BE2C (cell line): Measurements from ENCODE around the gene NEBL.

ENCODE experiments used
- DNase-seq: peaks from one replicate; pipeline ENCODE4 v3.0.0-alpha.2; 2020
- H3K27me3 ChIP-seq: fragments of 250-450 bp; sonication (Bioruptor Pico); 2 replicates; pipeline ENCODE4 v1.5.1; 2020; ENCODE audit warnings: mild to moderate bottlenecking
- H3K36me3 ChIP-seq: fragments of 250-450 bp; sonication (Bioruptor Pico); 2 replicates; pipeline ENCODE4 v1.5.1; 2020; ENCODE audit warnings: mild to moderate bottlenecking
- H3K4me1 ChIP-seq: fragments of 250-450 bp; sonication (Bioruptor Pico); 2 replicates; pipeline ENCODE4 v1.5.1; 2020
- H3K4me3 ChIP-seq: 2 replicates; pipeline ENCODE4 v1.5.1; 2011; ENCODE audit warnings: low read depth, low read length
- H3K9me3 ChIP-seq: fragments of 250-450 bp; sonication (Bioruptor Pico); 2 replicates; pipeline ENCODE4 v1.5.1; 2020
- CTCF ChIP-seq: IDR thresholded peaks from 2 replicates; pipeline ENCODE4 v1.5.1; 2012; ENCODE audit warnings: mild to moderate bottlenecking, low read depth, low read length

The NEBL gene

GRCh38 chr10:20744821-20745220 lies 152.3 kb downstream of the NEBL start:
- Histone ChIP-seq H3K9me3 (no peaks in the 10 kb centered on the region), H3K27me3 (no peaks in the 10 kb centered on the region), H3K36me3 (no peaks in the 10 kb centered on the region), H3K4me1 (no peaks in the 10 kb centered on the region), H3K4me3 (no peak overlapping the region)
- no peak for TF ChIP-seq CTCF
- DNase-seq, result no peak

GRCh38 chr10:20743942-20744341 lies 153.2 kb downstream of the NEBL start:
- peak; percentile 33 for DNase-seq
- Histone ChIP-seq H3K27me3 (no peaks in the 10 kb centered on the region), H3K9me3 (no peaks in the 10 kb centered on the region), H3K4me3 (no peak overlapping the region), H3K4me1 (no peaks in the 10 kb centered on the region), H3K36me3 (no peaks in the 10 kb centered on the region)
- TF ChIP-seq CTCF, result no peak

- H3K36me3 ChIP-seq, result no peaks in the 10 kb centered on the region
- TF ChIP-seq CTCF, result no peak
- no peak for DNase-seq
- H3K4me1 ChIP-seq, result no peaks in the 10 kb centered on the region
- H3K9me3 ChIP-seq, result no peaks in the 10 kb centered on the region
- H3K4me3 ChIP-seq, result no peak overlapping the region
- no peaks in the 10 kb centered on the region for H3K27me3 ChIP-seq
Measured at GRCh38 chr10:20742737-20743541, 154.2 kb downstream of the NEBL start.

DNA sequence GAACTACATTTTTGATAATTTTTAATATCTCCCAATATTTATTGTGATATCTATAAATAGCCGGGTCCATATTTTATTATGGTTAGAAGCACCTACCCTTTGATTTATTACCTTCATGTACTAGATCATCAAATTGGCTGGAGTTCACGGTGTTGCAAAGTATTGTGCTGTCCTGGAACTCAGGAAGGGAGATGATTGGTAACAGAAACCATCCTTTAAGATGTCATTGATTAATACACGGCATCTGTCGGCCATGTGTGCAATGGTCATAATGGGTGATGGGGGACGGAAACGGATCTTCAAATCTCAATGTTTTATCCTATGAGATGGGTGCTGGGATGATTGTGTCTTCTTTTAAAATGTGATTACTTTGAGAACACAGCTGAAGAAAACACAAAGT lies 157.0 kb downstream of the NEBL start:
- no peaks in the 10 kb centered on the region for H3K36me3 ChIP-seq
- DNase-seq, result no peak
- H3K4me1 ChIP-seq, result no peaks in the 10 kb centered on the region
- no peak for TF ChIP-seq CTCF
- H3K27me3 ChIP-seq, result no peaks in the 10 kb centered on the region
- H3K4me3 ChIP-seq, result no peak overlapping the region
- no peaks in the 10 kb centered on the region for H3K9me3 ChIP-seq

GRCh38 chr10:20737107-20737506 lies 160.0 kb downstream of the NEBL start:
- no peak for DNase-seq
- Histone ChIP-seq H3K4me1 (no peaks in the 10 kb centered on the region), H3K36me3 (no peaks in the 10 kb centered on the region), H3K9me3 (no peaks in the 10 kb centered on the region), H3K4me3 (no peak overlapping the region), H3K27me3 (no peaks in the 10 kb centered on the region)
- TF ChIP-seq CTCF, result no peak
